H9 (cell line): ENCODE results near the gene DUSP14. TPM values are rescaled to one million over a fixed set of nuclear protein-coding genes. Genes with fewer than 3 reads are reported as not detected.

Experiments used
- DNase-seq: peaks from one replicate; pipeline ENCODE4 v3.0.0-alpha.2; 2017
- H2AFZ ChIP-seq: one replicate; pipeline ENCODE4 v1.6.1; 2013; ENCODE audit warnings: mild to moderate bottlenecking, low read length, control low read depth, moderate library complexity
- H2AK5ac ChIP-seq: 2 replicates; pipeline ENCODE4 v1.6.1; 2013; ENCODE audit warnings: low read length, control low read depth, mixed read lengths; ENCODE audit not compliant: insufficient read length
- H2BK120ac ChIP-seq: one replicate; pipeline ENCODE4 v1.6.1; 2013; ENCODE audit warnings: low read depth, mild to moderate bottlenecking, low read length, control low read depth, inconsistent platforms; ENCODE audit not compliant: poor library complexity, severe bottlenecking
- H2BK12ac ChIP-seq: 2 replicates; pipeline ENCODE4 v1.6.1; 2013; ENCODE audit warnings: low read length, control low read depth, mixed read lengths, low read depth; ENCODE audit not compliant: insufficient read length
- H2BK15ac ChIP-seq: 2 replicates; pipeline ENCODE4 v1.6.1; 2013; ENCODE audit warnings: low read depth, low read length, control low read depth
- H2BK20ac ChIP-seq: one replicate; pipeline ENCODE4 v1.6.1; 2013; ENCODE audit warnings: low read depth, mild to moderate bottlenecking, low read length, control low read depth, inconsistent platforms; ENCODE audit not compliant: poor library complexity, severe bottlenecking
- H2BK5ac ChIP-seq: 2 replicates; pipeline ENCODE4 v1.6.1; 2013; ENCODE audit warnings: low read length, control low read depth, mixed read lengths; ENCODE audit not compliant: insufficient read length
- H3K14ac ChIP-seq: 2 replicates; pipeline ENCODE4 v1.6.1; 2013; ENCODE audit warnings: low read length, control low read depth; ENCODE audit not compliant: insufficient read depth
- H3K18ac ChIP-seq: 2 replicates; pipeline ENCODE4 v1.6.1; 2013; ENCODE audit warnings: low read depth, mild to moderate bottlenecking, mixed read lengths, low read length, control low read depth; ENCODE audit not compliant: insufficient read length
- H3K23ac ChIP-seq: 2 replicates; pipeline ENCODE4 v1.6.1; 2013; ENCODE audit warnings: low read length, control low read depth, mixed read lengths, low read depth; ENCODE audit not compliant: insufficient read length
- H3K23me2 ChIP-seq: 2 replicates; pipeline ENCODE4 v1.6.1; 2013; ENCODE audit warnings: low read depth, mild to moderate bottlenecking, mixed read lengths, low read length, control low read depth; ENCODE audit not compliant: insufficient read length, poor library complexity, severe bottlenecking
- H3K27ac ChIP-seq: 2 replicates; pipeline ENCODE4 v1.5.1; 2013; ENCODE audit warnings: low read length, control low read depth, mixed read lengths, low read depth; ENCODE audit not compliant: insufficient read length
- H3K27me3 ChIP-seq: 2 replicates; pipeline ENCODE4 v1.6.1; 2013; ENCODE audit warnings: low read length, control low read depth, inconsistent platforms; ENCODE audit not compliant: insufficient read depth
- H3K4ac ChIP-seq: 2 replicates; pipeline ENCODE4 v1.6.1; 2013; ENCODE audit warnings: low read depth, mild to moderate bottlenecking, control low read depth, inconsistent platforms, low read length, moderate library complexity
- H3K4me1 ChIP-seq: 2 replicates; pipeline ENCODE4 v1.6.1; 2013; ENCODE audit warnings: low read length, control low read depth, inconsistent platforms; ENCODE audit not compliant: insufficient read depth
- H3K4me2 ChIP-seq: 2 replicates; pipeline ENCODE4 v1.6.1; 2013; ENCODE audit warnings: low read length, control low read depth, mixed read lengths; ENCODE audit not compliant: insufficient read length, insufficient read depth
- H3K56ac ChIP-seq: 2 replicates; pipeline ENCODE4 v1.6.1; 2013; ENCODE audit warnings: low read depth, mild to moderate bottlenecking, mixed read lengths, low read length, control low read depth; ENCODE audit not compliant: insufficient read length
- H3K79me1 ChIP-seq: 2 replicates; pipeline ENCODE4 v1.6.1; 2013; ENCODE audit warnings: low read depth, mild to moderate bottlenecking, moderate library complexity, low read length, control low read depth, inconsistent platforms; ENCODE audit not compliant: insufficient read depth, poor library complexity, severe bottlenecking
- H3K79me2 ChIP-seq: 2 replicates; pipeline ENCODE4 v1.6.1; 2013; ENCODE audit warnings: low read length, control low read depth, inconsistent platforms; ENCODE audit not compliant: insufficient read depth
- H3K9ac ChIP-seq: 2 replicates; pipeline ENCODE4 v1.6.1; 2013; ENCODE audit warnings: low read length, control low read depth, mixed read lengths; ENCODE audit not compliant: insufficient read length; ENCODE audit errors: extremely low read depth
- H3K9me3 ChIP-seq: one replicate; pipeline ENCODE4 v1.6.1; 2013; ENCODE audit warnings: low read depth, low read length, inconsistent platforms; ENCODE audit not compliant: control insufficient read depth
- H3T11ph ChIP-seq: one replicate; pipeline ENCODE4 v1.6.1; 2013; ENCODE audit warnings: mild to moderate bottlenecking, low read length, control low read depth, inconsistent platforms
- H4K20me1 ChIP-seq: one replicate; pipeline ENCODE4 v1.6.1; 2013; ENCODE audit not compliant: control insufficient read depth, insufficient read length, insufficient read depth
- H4K5ac ChIP-seq: 2 replicates; pipeline ENCODE4 v1.6.1; 2013; ENCODE audit warnings: low read depth, mild to moderate bottlenecking, mixed read lengths, low read length, control low read depth; ENCODE audit not compliant: insufficient read length
- H4K8ac ChIP-seq: replicated peaks from 2 replicates; pipeline ENCODE4 v1.6.1; 2013; ENCODE audit warnings: low read length, control low read depth, mixed read lengths, low read depth; ENCODE audit not compliant: insufficient read length
- H4K91ac ChIP-seq: 2 replicates; pipeline ENCODE4 v1.6.1; 2013; ENCODE audit warnings: low read depth, mild to moderate bottlenecking, moderate library complexity, mixed read lengths, low read length, control low read depth; ENCODE audit not compliant: insufficient read length
- H3K27ac Mint-ChIP-seq, 3 experiments: 2 replicates in 2 of 3; 3 replicates in 1 of 3; pipeline ENCODE4 v1.8.0; 2020 to 2021; ENCODE audit warnings: mixed read lengths in 3 of 3, mild to moderate bottlenecking in 1 of 3, moderate library complexity in 1 of 3
- H3K27me3 Mint-ChIP-seq: 2 replicates; pipeline ENCODE4 v1.8.0; 2021; ENCODE audit warnings: low read depth, mild to moderate bottlenecking, moderate library complexity, mixed read lengths
- H3K36me3 Mint-ChIP-seq, 3 experiments: 2 replicates in 2 of 3; 3 replicates in 1 of 3; pipeline ENCODE4 v1.8.0; 2020 to 2021; ENCODE audit warnings: low read depth in 3 of 3, mixed read lengths in 3 of 3; ENCODE audit not compliant: insufficient read depth in 1 of 3
- H3K4me1 Mint-ChIP-seq, 2 experiments: 2 replicates each; pipeline ENCODE4 v1.8.0; 2020; ENCODE audit warnings: mixed read lengths in 2 of 2
- H3K4me3 Mint-ChIP-seq, 2 experiments: 2 replicates in 1 of 2; 3 replicates in 1 of 2; pipeline ENCODE4 v1.8.0; 2020 to 2021; ENCODE audit warnings: mild to moderate bottlenecking in 2 of 2, mixed read lengths in 2 of 2, moderate library complexity in 1 of 2
- H3K9me3 Mint-ChIP-seq, 2 experiments: 2 replicates in 1 of 2; 3 replicates in 1 of 2; pipeline ENCODE4 v1.8.0; 2020; ENCODE audit warnings: mild to moderate bottlenecking in 2 of 2, mixed read lengths in 2 of 2, moderate library complexity in 1 of 2
- CTCF ChIP-seq: fragments of 200-600 bp; sonication (generic); conservative IDR thresholded peaks from 3 replicates; pipeline ENCODE4 v1.8.0; 2021; ENCODE audit warnings: antibody characterized with exemption, mild to moderate bottlenecking
- WGBS: extraction: QIAGEN DNeasy Blood & Tissue Kit; methylation state at CpG from one replicate; pipeline ENCODE4 v1.1.7; 2013; ENCODE audit warnings: missing lambda C conversion rate, low lambda C conversion rate, mixed read lengths; ENCODE audit not compliant: insufficient read length; ENCODE audit errors: extremely low coverage; 5-methylcytosine and 5-hydroxymethylcytosine counted together
- total RNA-seq: library from RNA; stranded (reverse); gene quantifications from 2 replicates; pipeline ENCODE4 v1.2.1, GENCODE V29; 2021

The DUSP14 gene
- total RNA-seq, 1 experiment from 2014 or later = 21.3 TPM

GRCh38 chr17:37553401-37553966 lies 63.8 kb downstream of the DUSP14 start:
- no peak for TF ChIP-seq CTCF
- Histone ChIP-seq H2BK15ac (no peak overlapping the region), H3K56ac (no peak overlapping the region), H3K27me3 (no peaks in the 10 kb centered on the region), H3K79me2 (no peaks in the 10 kb centered on the region), H2AFZ (no peak overlapping the region), H3K14ac (no peak overlapping the region), H3K23ac (no peak overlapping the region), H4K91ac (no peak overlapping the region), H3T11ph (no peak overlapping the region), H2BK12ac (no peak overlapping the region), H3K18ac (no peak overlapping the region), H2BK20ac (no peak overlapping the region), H2BK120ac (no peak overlapping the region), H3K4me1 (no peaks in the 10 kb centered on the region), H3K4me2 (no peak overlapping the region), H3K23me2 (no peaks in the 10 kb centered on the region), H2AK5ac (no peak overlapping the region), H3K27ac (no peak overlapping the region), H4K5ac (no peak overlapping the region), H4K20me1 (no peaks in the 10 kb centered on the region), H3K9ac (no peak overlapping the region), H3K4ac (no peak overlapping the region), H4K8ac (no peak overlapping the region), H2BK5ac (no peak overlapping the region), H3K9me3 (no peaks in the 10 kb centered on the region), H3K79me1 (no peaks in the 10 kb centered on the region)
- whole genome bisulfite sequencing = no CpG with 5 or more reads among the region's 6 CpGs
- no peaks in the 10 kb centered on the region for H3K4me1 Mint-ChIP-seq
- no peak for DNase-seq
- H3K27me3 Mint-ChIP-seq = no peaks in the 10 kb centered on the region
- no peaks in the 10 kb centered on the region for H3K9me3 Mint-ChIP-seq
- peaks cover 1 to 33% (median 19%) of the 10 kb centered on the region in 3 experiments; a peak in 5 of 7 replicates for H3K36me3 Mint-ChIP-seq
- no peak overlapping the region for H3K4me3 Mint-ChIP-seq
- H3K27ac Mint-ChIP-seq = peak overlapping the region in 1 of 3 experiments; percentile 59; a peak in 2 of 7 replicates
